GM19035 (cell line): ENCODE results near the gene PRICKLE1.

Source experiments
- ATAC-seq: cut with Tn5 transposase; IDR thresholded peaks from one replicate; pipeline ENCODE4 v1.9.1; 2021; ENCODE audit not compliant: unreplicated experiment

Gene PRICKLE1

GRCh38 chr12:42496886-42497285 is 92.7 kb downstream of the PRICKLE1 start:
- no peak for ATAC-seq

GRCh38 chr12:42495244-42495643 is 94.3 kb downstream of the PRICKLE1 start:
- ATAC-seq = no peak

GRCh38 chr12:42492267-42492666 is 97.3 kb downstream of the PRICKLE1 start:
- ATAC-seq = no peak

GRCh38 chr12:42490261-42490842 is 99.2 kb downstream of the PRICKLE1 start:
- no peak for ATAC-seq

- no peak for ATAC-seq
These were observed 103.1 kb downstream of the PRICKLE1 start for GRCh38 chr12:42486407-42486806.

GRCh38 chr12:42485823-42486222 is 103.7 kb downstream of the PRICKLE1 start:
- ATAC-seq = no peak

GRCh38 chr12:42484996-42485395 is 104.5 kb downstream of the PRICKLE1 start:
- ATAC-seq = no peak

GRCh38 chr12:42483521-42483790 is 106.1 kb downstream of the PRICKLE1 start:
- peak; percentile 34 for ATAC-seq

GRCh38 chr12:42482748-42483520 is 106.6 kb downstream of the PRICKLE1 start:
- peak; percentile 77 for ATAC-seq

- ATAC-seq = no peak
These were observed 107.4 kb downstream of the PRICKLE1 start for GRCh38 chr12:42482041-42482747.

- no peak for ATAC-seq
These were observed 108.2 kb downstream of the PRICKLE1 start for GRCh38 chr12:42481368-42481767.

- no peak for ATAC-seq
These were observed 111.6 kb downstream of the PRICKLE1 start for GRCh38 chr12:42477941-42478340.

- ATAC-seq = no peak
These were observed 114.4 kb downstream of the PRICKLE1 start for GRCh38 chr12:42475106-42475505.

- no peak for ATAC-seq
These were observed 115.2 kb downstream of the PRICKLE1 start for GRCh38 chr12:42474391-42474790.

- ATAC-seq = no peak
These were observed 116.0 kb downstream of the PRICKLE1 start for GRCh38 chr12:42473561-42473960.

GRCh38 chr12:42473130-42473529 is 116.4 kb downstream of the PRICKLE1 start:
- ATAC-seq = no peak

GRCh38 chr12:42472376-42472775 is 117.2 kb downstream of the PRICKLE1 start:
- no peak for ATAC-seq

GRCh38 chr12:42469355-42470175 is 120.0 kb downstream of the PRICKLE1 start:
- ATAC-seq = peak; percentile 98

GRCh38 chr12:42468921-42469320 is 120.6 kb downstream of the PRICKLE1 start:
- no peak for ATAC-seq

- ATAC-seq = no peak
These were observed 121.2 kb downstream of the PRICKLE1 start for GRCh38 chr12:42468341-42468821.

- ATAC-seq = no peak
These were observed 125.9 kb downstream of the PRICKLE1 start for GRCh38 chr12:42463671-42464070.
